Body of pancreas (tissue), 4 donors: ENCODE results near the gene MGAT3. TPM values are rescaled to one million over a fixed set of nuclear protein-coding genes. Genes with fewer than 3 reads are reported as not detected.

Experiments used
- ATAC-seq: fragments of 150-250 bp; one replicate; pipeline ENCODE4 v1.9.1; 2016
- DNase-seq, 4 donors: peaks; one replicate each; pipeline ENCODE4 v3.0.0-alpha.2; 2019
- H3K27ac ChIP-seq, 4 donors: fragments of 200-600 bp; sonication (generic); 1 replicate in 3 of 4; 2 replicates in 1 of 4; pipeline versions ENCODE4 v1.5.1 to v1.6.1; 2016 to 2019; ENCODE audit warnings: mild to moderate bottlenecking in 1 of 4, mixed read lengths in 1 of 4, moderate library complexity in 1 of 4
- H3K27me3 ChIP-seq, 2 donors: fragments of 200-600 bp; sonication (generic); one replicate each; pipeline ENCODE4 v1.6.0; 2016; ENCODE audit warnings: mild to moderate bottlenecking in 1 of 2
- H3K36me3 ChIP-seq, 2 donors: fragments of 200-600 bp; sonication (generic); replicated peaks in 1 of 2; 2 replicates each; pipeline ENCODE4 v1.5.1; 2016; ENCODE audit warnings: low read depth in 2 of 2; ENCODE audit not compliant: insufficient read depth in 1 of 2
- H3K4me1 ChIP-seq: fragments of 200-600 bp; sonication (generic); one replicate; pipeline ENCODE4 v1.6.0; 2016
- H3K4me3 ChIP-seq, 2 donors: fragments of 200-600 bp; sonication (generic); 1 replicate in 1 of 2; 2 replicates in 1 of 2; pipeline ENCODE4 v1.5.1; 2016 to 2019
- H3K9me3 ChIP-seq, 3 donors: fragments of 200-600 bp; sonication (generic); 1 replicate in 2 of 3; 2 replicates in 1 of 3; pipeline ENCODE4 v1.5.1; 2016
- CTCF ChIP-seq, 7 experiments: fragments of 450-650 bp in 4 of 7; fragments of 200-600 bp in 3 of 7; sonication (generic) in 3 of 7; IDR thresholded peaks; one replicate each; pipeline ENCODE4 v1.5.1; 2016 to 2019; ENCODE audit warnings: antibody characterized with exemption in 7 of 7
- POLR2A ChIP-seq, 3 donors: fragments of 450-650 bp; IDR thresholded peaks; one replicate each; pipeline ENCODE4 v1.6.1; 2016; ENCODE audit warnings: antibody characterized with exemption in 3 of 3, mild to moderate bottlenecking in 2 of 3
- WGBS, 2 donors: methylation state at CpG; one replicate each; pipeline ENCODE4 v1.1.5; 2017; 5-methylcytosine and 5-hydroxymethylcytosine counted together
- intact Hi-C: fragments of 100-400 bp; cut with DNase I; formaldehyde crosslinking; loops from one replicate; pipeline ENCODE4 v1.15.1; 2023
- total RNA-seq, 2 donors: library from RNA; depleted of rRNA; stranded (reverse); fragments of >200 nt; gene quantifications; one replicate each; pipeline ENCODE4 v1.1.0, GENCODE V29; 2016

MGAT3 gene
- total RNA-seq, 2 donors from 2014 or later, result 0.99 to 2.9 TPM

GRCh38 chr22:39480557-39480956 is 23.7 kb downstream of the MGAT3 start:
- no peak for ATAC-seq
- 29 to 50% methylated on average over 1 of the region's 1 CpG for WGBS, 2 donors
- TF ChIP-seq CTCF (IDR thresholded peaks at IDR 0.05) (no peak), POLR2A (IDR thresholded peaks at IDR 0.05) (no peak)
- intact Hi-C loops, result no loop called here
- Histone ChIP-seq H3K4me1 (no peaks in the 10 kb centered on the region), H3K27ac (no peak overlapping the region), H3K27me3 (no peaks in the 10 kb centered on the region), H3K4me3 (no peak overlapping the region), H3K9me3 (no peaks in the 10 kb centered on the region), H3K36me3 (no peaks in the 10 kb centered on the region)
- no peak for DNase-seq

- Histone ChIP-seq H3K36me3 (no peaks in the 10 kb centered on the region), H3K27ac (no peak overlapping the region), H3K4me1 (no peaks in the 10 kb centered on the region), H3K9me3 (no peaks in the 10 kb centered on the region), H3K4me3 (no peak overlapping the region), H3K27me3 (no peaks in the 10 kb centered on the region)
- no peak for TF ChIP-seq POLR2A (IDR thresholded peaks at IDR 0.05)
- TF ChIP-seq CTCF (IDR thresholded peaks at IDR 0.05), result no peak
- 90 to 92% methylated on average over 16 of the region's 16 CpGs for WGBS, 2 donors
- ATAC-seq, result no peak
- no peak for DNase-seq
- intact Hi-C loops, result no loop called here
Measured at GRCh38 chr22:39481054-39481453, 24.2 kb downstream of the MGAT3 start.

- intact Hi-C loops, result no loop called here
- TF ChIP-seq POLR2A (IDR thresholded peaks at IDR 0.05) (no peak), CTCF (IDR thresholded peaks at IDR 0.05) (no peak)
- ATAC-seq, result no peak
- H3K4me1 ChIP-seq, result no peaks in the 10 kb centered on the region
- no peak overlapping the region for H3K4me3 ChIP-seq
- no peak for DNase-seq
- no peaks in the 10 kb centered on the region for H3K9me3 ChIP-seq
- no peaks in the 10 kb centered on the region for H3K36me3 ChIP-seq
- H3K27ac ChIP-seq, result no peak overlapping the region
- WGBS, 2 donors, result 91 to 95% methylated on average over 4 to 5 of the region's 5 CpGs
- no peaks in the 10 kb centered on the region for H3K27me3 ChIP-seq
Measured at GRCh38 chr22:39481595-39481994, 24.8 kb downstream of the MGAT3 start.

- Histone ChIP-seq H3K36me3 (no peaks in the 10 kb centered on the region), H3K4me3 (no peak overlapping the region), H3K4me1 (no peaks in the 10 kb centered on the region), H3K27me3 (no peaks in the 10 kb centered on the region), H3K9me3 (no peaks in the 10 kb centered on the region), H3K27ac (no peak overlapping the region)
- 67 to 68% methylated on average over 3 of the region's 3 CpGs for WGBS, 2 donors
- intact Hi-C loops, result no loop called here
- DNase-seq (no peak), ATAC-seq (no peak)
- TF ChIP-seq CTCF (IDR thresholded peaks at IDR 0.05) (no peak), POLR2A (IDR thresholded peaks at IDR 0.05) (no peak)
Measured at GRCh38 chr22:39482768-39483167, 26.0 kb downstream of the MGAT3 start.

- H3K36me3 ChIP-seq, result no peaks in the 10 kb centered on the region
- H3K4me1 ChIP-seq, result no peaks in the 10 kb centered on the region
- H3K27me3 ChIP-seq, result no peaks in the 10 kb centered on the region
- no peaks in the 10 kb centered on the region for H3K9me3 ChIP-seq
- no peak overlapping the region for H3K4me3 ChIP-seq
- H3K27ac ChIP-seq, result no peak overlapping the region
- ATAC-seq (no peak), DNase-seq (no peak)
- TF ChIP-seq CTCF (IDR thresholded peaks at IDR 0.05), result no peak
- TF ChIP-seq POLR2A (IDR thresholded peaks at IDR 0.05), result no peak
- 77 to 78% methylated on average over 26 to 39 of the region's 45 CpGs for WGBS, 2 donors
- intact Hi-C loops, result no loop called here
Measured at GRCh38 chr22:39486951-39487825, 30.4 kb downstream of the MGAT3 start.
